Iris pigment epithelial cell (primary cell): Measurements from ENCODE around the gene SLC7A10.

Experiments used
- DNase-seq: peaks from one replicate; pipeline ENCODE4 v3.0.0-alpha.2; 2011; ENCODE audit warnings: low read depth

The SLC7A10 gene

DNA sequence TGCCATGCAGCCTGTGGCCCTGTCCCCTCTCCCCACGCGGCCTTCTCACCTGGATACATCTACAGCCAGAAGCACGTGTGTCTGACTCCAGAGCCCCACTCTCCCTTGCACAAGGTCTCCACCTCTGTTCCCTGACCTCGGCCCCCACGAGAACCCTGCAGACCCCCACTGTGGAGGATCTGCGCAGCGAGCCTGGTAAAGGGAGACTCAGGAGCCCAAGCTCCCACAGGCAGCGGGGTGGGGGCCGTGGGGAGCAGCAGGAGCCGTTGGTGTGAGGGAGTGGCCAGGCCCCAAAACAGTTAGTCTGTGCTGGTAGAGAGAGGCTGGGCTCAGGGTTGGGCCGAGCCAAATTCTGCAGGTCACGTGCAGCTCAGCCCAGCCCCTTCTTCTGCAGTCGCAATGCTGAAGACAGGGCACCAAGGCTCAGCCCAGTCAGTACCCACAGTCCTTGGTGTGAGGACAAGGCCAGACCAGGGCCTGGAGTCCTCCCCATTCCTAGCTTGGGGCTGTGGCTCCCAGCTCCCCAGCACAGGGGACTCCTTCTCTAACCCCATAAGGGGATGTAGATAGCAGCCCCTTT is 28.7 kb upstream of the SLC7A10 start:
- DNase-seq, result no peak

GRCh38 chr19:33252971-33253370 is 27.3 kb upstream of the SLC7A10 start:
- no peak for DNase-seq

DNA sequence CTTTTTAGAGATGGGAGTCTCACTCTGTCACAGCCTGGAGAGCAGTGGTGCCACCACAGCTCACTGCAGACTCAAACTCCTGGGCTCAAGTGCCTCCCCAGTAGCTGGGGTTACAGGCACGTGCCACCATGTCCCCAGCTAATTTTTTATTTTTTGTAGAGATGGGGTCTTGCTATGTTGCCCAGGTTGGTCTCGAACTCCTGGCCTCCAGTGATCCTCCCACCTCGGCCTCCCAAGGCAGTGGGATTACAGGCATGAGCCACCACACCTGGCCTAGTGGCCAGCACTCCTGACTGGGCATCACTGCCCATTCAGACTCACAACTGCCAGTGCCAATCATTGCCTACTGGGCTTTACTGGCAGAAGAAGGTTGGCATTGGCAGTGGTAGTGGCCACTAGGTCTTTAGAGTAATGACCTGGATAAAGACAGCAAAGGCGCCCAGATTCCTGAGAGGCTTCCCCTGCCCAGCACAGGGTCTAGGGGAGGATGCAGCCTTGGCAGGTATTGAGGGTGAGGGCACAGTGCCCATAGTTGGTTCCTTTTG is 26.8 kb upstream of the SLC7A10 start:
- no peak for DNase-seq

DNA sequence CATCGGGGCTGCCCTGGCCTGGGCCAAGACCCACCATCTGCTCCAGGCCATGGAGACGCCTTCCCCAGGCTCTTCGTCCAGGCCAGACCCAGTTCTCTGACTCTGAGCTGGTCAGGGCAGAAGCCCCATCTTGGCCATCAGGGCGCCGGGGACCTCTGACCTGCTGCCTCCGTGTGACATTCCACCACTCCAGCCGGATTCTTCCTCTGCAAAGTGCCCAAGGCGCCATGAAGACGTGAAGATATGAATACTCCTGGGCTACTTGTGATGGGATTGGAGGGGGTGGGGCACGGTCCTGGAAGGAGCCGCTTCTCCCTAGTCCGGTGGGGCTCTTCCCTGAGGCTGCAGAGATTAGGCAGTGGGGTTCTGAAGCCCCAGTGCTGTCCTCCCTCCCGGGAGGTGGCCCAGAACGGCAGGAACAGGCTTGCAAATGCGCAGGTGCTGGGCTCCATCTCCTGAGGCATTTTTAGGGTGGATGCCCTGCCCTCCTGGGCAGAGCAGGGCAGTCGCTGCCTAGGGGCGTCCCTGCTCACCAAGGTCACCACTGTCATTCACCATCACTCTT is 26.0 kb upstream of the SLC7A10 start:
- no peak for DNase-seq

- no peak for DNase-seq
Measured at GRCh38 chr19:33251076-33251475, 25.4 kb upstream of the SLC7A10 start.

DNA sequence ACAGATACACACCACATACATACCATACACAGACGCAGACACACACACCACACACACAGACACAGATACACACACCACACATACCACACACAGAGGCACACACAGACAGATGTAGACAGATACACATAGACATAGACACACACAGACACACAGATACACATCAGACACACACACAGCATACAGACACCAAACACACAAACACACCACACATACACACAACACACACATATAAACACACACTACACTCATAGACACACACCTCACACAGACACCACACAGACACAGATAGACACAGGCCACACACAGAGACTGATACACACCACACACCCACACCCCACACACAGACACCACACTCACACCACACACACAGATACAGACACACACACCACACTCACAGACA is 24.9 kb upstream of the SLC7A10 start:
- no peak for DNase-seq

DNA sequence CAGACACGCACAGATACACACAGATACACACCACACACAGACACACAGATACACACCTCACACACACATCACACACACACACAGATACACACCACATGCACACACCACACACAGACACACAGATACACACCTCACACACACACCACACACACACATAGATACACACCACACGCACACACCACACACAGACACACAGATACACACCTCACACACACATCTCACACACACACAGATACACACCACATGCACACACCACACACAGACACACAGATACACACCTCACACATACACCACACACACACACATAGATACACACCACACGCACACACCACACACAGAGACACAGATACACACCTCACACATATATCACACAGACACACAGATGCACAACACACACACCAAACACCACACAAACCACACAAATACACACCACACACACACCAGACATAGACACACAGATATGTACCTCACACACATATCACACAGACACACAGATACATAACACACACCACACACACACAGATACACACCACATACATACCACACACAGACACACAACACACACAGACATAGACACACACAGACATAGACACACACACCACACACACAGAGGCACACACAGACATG is 24.2 kb upstream of the SLC7A10 start:
- DNase-seq, result no peak

- DNase-seq, result no peak
Measured at GRCh38 chr19:33248954-33249613, 23.4 kb upstream of the SLC7A10 start.

GRCh38 chr19:33248553-33248953 is 22.9 kb upstream of the SLC7A10 start:
- no peak for DNase-seq

- DNase-seq, result no peak
Measured at GRCh38 chr19:33248104-33248503, 22.5 kb upstream of the SLC7A10 start.

DNA sequence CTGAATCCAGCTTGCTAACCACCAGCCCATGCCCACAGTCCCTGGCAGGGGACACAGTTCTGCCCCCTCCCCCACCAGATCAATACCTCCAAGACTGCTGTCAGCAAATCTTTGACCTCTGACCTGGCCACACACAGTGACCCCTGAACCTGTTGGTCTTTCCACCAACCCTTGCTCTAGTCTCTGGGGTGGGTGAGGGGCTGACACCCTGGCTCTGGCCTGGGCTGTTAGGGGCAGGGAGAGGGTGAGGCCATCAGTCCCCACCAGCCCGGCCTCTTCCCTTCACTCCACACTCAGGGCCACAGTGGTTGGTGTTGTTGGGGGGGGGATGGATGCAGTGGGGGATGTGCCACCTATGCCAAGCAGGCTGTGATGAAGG is 21.8 kb upstream of the SLC7A10 start:
- no peak for DNase-seq

DNA sequence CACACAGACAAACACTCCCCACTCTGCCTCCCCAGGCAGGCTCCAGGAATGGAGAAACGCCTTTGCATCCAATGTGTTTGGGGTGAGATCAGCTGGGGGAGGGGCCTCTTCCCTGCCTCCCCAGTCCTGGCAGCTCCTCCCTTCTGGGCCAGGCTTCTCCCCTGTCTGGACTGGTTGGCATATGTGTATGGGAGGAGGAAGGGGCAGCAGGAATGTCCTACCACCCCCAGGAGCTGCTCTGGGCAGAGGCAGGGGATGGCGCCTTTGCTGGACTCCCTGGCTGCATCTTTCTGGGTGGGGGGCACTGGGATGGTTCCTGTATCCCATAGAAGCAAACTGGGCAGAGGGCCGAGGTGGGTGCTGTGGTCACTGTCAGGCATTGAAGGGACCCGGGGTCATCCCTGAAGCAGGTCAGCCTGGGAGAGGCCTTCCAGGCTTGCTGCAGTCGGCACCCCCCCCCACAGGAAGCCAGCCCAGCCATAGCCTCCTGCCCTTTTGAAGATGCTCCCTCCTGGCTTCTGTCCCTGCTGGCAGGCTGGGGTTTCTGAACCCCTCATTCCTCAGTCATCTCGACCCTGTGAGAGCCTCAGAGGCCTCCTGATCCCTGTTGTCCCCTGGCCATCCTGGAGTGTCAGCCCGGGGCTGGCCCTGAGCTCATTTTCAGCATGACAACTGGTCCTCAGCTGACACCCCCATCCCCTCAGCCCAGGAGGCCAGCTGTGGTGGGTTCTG is 21.2 kb upstream of the SLC7A10 start:
- DNase-seq, result no peak

GRCh38 chr19:33245948-33246708 is 20.5 kb upstream of the SLC7A10 start:
- no peak for DNase-seq

GRCh38 chr19:33242911-33243310 is 17.3 kb upstream of the SLC7A10 start:
- DNase-seq, result no peak

- no peak for DNase-seq
Measured at GRCh38 chr19:33242131-33242530, 16.5 kb upstream of the SLC7A10 start.

GRCh38 chr19:33241530-33242101 is 16.0 kb upstream of the SLC7A10 start:
- no peak for DNase-seq

- DNase-seq, result no peak
Measured at GRCh38 chr19:33241091-33241529, 15.5 kb upstream of the SLC7A10 start.

DNA sequence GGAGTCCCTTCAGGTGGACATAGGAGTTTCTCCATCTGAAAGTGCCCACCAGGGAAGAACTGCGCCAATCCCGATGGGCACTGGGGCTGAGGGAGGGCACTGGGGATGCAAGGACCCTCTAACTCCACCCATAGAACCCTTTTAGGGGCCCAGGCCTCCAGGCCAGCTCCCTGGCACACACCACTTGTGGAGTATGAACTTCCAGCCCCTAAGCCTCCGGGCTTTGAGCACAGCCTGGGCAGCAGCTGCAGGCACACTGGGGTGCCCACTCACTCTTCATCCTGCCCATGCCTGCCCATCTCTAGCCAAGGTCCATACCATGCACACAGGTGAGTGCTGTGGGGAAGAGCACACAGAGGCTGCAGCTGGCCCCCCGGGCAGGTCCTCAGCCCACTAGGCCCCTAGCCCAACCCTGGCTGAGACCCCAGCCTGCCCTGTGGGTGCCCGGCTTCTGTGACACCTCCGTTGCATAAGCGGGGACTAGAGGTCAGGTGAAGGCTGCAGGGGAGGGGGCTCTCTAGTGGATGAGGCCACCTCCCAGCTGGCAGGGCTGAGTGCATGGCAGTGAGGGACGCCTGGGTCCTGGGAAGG is 14.6 kb upstream of the SLC7A10 start:
- no peak for DNase-seq

GRCh38 chr19:33239223-33239975 is 13.7 kb upstream of the SLC7A10 start:
- no peak for DNase-seq

GRCh38 chr19:33238481-33239149 is 13.0 kb upstream of the SLC7A10 start:
- DNase-seq, result no peak
